SK-N-SH (cell line): ENCODE data around the gene STRIT1. TPM values are rescaled to one million over a fixed set of nuclear protein-coding genes. Genes with fewer than 3 reads are reported as not detected.

Experiments
- CTCF ChIA-PET: fragments of 300-600, 350-600 bp; formaldehyde crosslinking; extraction: SDS; loops from one replicate; lab custom pipeline; 2021; lab: Yijun Ruan, JAX
- POLR2A ChIA-PET: fragments of 350-600 bp; sonication (Branson Sonifier 250); formaldehyde crosslinking; extraction: SDS; loops from one replicate; lab custom pipeline; 2020; ENCODE audit warnings: antibody characterized with exemption, inconsistent platforms; lab: Yijun Ruan, JAX
- DNase-seq: peaks from one replicate; pipeline ENCODE4 v3.0.0; 2012
- H2AFZ ChIP-seq: fragments of 200-600 bp; sonication (generic); 2 replicates; pipeline ENCODE4 v1.8.1; 2016; ENCODE audit warnings: antibody characterized with exemption, mild to moderate bottlenecking, low read depth
- H3F3A ChIP-seq: fragments of 200-600 bp; sonication (generic); replicated peaks from 2 replicates; pipeline ENCODE3; 2016; ENCODE audit warnings: antibody characterized with exemption, mild to moderate bottlenecking; ENCODE audit not compliant: insufficient read depth
- H3K27ac ChIP-seq, 2 experiments: fragments of 200-500 bp in 1 of 2; fragments of 200-600 bp in 1 of 2; sonication (Bioruptor generic) in 1 of 2; sonication (generic), shearing (Covaris generic) in 1 of 2; 2 replicates each; pipeline versions ENCODE4 v1.5.1 to v1.6.1; 2014 to 2016; ENCODE audit warnings: low read depth in 2 of 2, inconsistent platforms in 1 of 2, low read length in 1 of 2, mild to moderate bottlenecking in 1 of 2, mixed read lengths in 1 of 2
- H3K27me3 ChIP-seq: fragments of 200-600 bp; sonication (generic), shearing (Covaris generic); 2 replicates; pipeline ENCODE4 v1.6.1; 2016; ENCODE audit warnings: mixed run types; ENCODE audit not compliant: insufficient read depth
- H3K36me3 ChIP-seq, 2 experiments: fragments of 200-500 bp in 1 of 2; fragments of 200-600 bp in 1 of 2; sonication (Bioruptor generic) in 1 of 2; sonication (generic) in 1 of 2; replicated peaks in 1 of 2; 2 replicates each; pipeline versions ENCODE3 to v1.5.1; 2014 to 2016; ENCODE audit warnings: low read length in 1 of 2, mild to moderate bottlenecking in 1 of 2; ENCODE audit not compliant: insufficient read depth in 2 of 2, control insufficient read depth in 1 of 2
- H3K4me1 ChIP-seq, 2 experiments: fragments of 200-500 bp in 1 of 2; fragments of 200-600 bp in 1 of 2; sonication (Bioruptor generic) in 1 of 2; sonication (generic), shearing (Covaris generic) in 1 of 2; 2 replicates each; pipeline versions ENCODE4 v1.5.1 to v1.6.1; 2014 to 2016; ENCODE audit warnings: low read depth in 1 of 2, low read length in 1 of 2, mixed run types in 1 of 2; ENCODE audit not compliant: insufficient read depth in 2 of 2, control insufficient read depth in 1 of 2
- H3K4me2 ChIP-seq: fragments of 200-600 bp; sonication (generic), shearing (Covaris generic); 2 replicates; pipeline ENCODE4 v1.6.1; 2017; ENCODE audit warnings: mixed run types
- H3K4me3 ChIP-seq, 2 experiments: fragments of 200-500 bp in 1 of 2; fragments of 200-600 bp in 1 of 2; sonication (Bioruptor generic) in 1 of 2; sonication (generic), shearing (Covaris generic) in 1 of 2; 2 replicates each; pipeline versions ENCODE4 v1.5.1 to v1.8.1; 2014 to 2016; ENCODE audit warnings: low read depth in 2 of 2, inconsistent platforms in 1 of 2, low read length in 1 of 2, mild to moderate bottlenecking in 1 of 2, mixed read lengths in 1 of 2, moderate library complexity in 1 of 2
- H3K79me2 ChIP-seq: fragments of 200-600 bp; sonication (generic); 2 replicates; pipeline ENCODE4 v1.8.1; 2017; ENCODE audit warnings: mild to moderate bottlenecking; ENCODE audit not compliant: insufficient read depth
- H3K9ac ChIP-seq: fragments of 200-600 bp; sonication (generic); 2 replicates; pipeline ENCODE4 v1.6.1; 2017; ENCODE audit warnings: mixed run types
- H3K9me2 ChIP-seq: fragments of 200-600 bp; sonication (generic); 2 replicates; pipeline ENCODE4 v1.6.1; 2017; ENCODE audit warnings: mixed run types
- H3K9me3 ChIP-seq: fragments of 200-600 bp; sonication (generic); 2 replicates; pipeline ENCODE4 v1.6.1; 2017; ENCODE audit warnings: mixed run types, mild to moderate bottlenecking, moderate library complexity
- H4K20me1 ChIP-seq: fragments of 200-600 bp; sonication (generic); 2 replicates; pipeline ENCODE4 v1.6.1; 2017; ENCODE audit warnings: mild to moderate bottlenecking, mixed run types; ENCODE audit not compliant: insufficient read depth
- ELF1 ChIP-seq: IDR thresholded peaks from 2 replicates; pipeline ENCODE4 v1.4.0; 2012
- EP300 ChIP-seq, 2 experiments: IDR thresholded peaks; 2 replicates each; pipeline versions ENCODE4 v1.4.0 to v1.6.1; 2012; ENCODE audit warnings: borderline replicate concordance in 1 of 2, low read depth in 1 of 2, low read length in 1 of 2
- EZH2phosphoT487 ChIP-seq: fragments of 200-600 bp; sonication (generic); IDR thresholded peaks from 2 replicates; pipeline ENCODE4 v1.6.1; 2017; ENCODE audit warnings: low read depth, mixed run types, mild to moderate bottlenecking, antibody characterized with exemption, moderate library complexity, borderline replicate concordance
- FOSL2 ChIP-seq: IDR thresholded peaks from 2 replicates; pipeline ENCODE4 v1.4.0; 2012; ENCODE audit warnings: low read depth, mild to moderate bottlenecking, moderate library complexity, borderline replicate concordance
- FOXM1 ChIP-seq: IDR thresholded peaks from 2 replicates; pipeline ENCODE4 v1.4.0; 2012; ENCODE audit warnings: low read depth, mild to moderate bottlenecking
- GATA2 ChIP-seq: sonication (generic); formaldehyde crosslinking; IDR thresholded peaks from 2 replicates; pipeline ENCODE4 v1.5.0; 2020; ENCODE audit warnings: mild to moderate bottlenecking, missing genetic modification reagents
- MEF2A ChIP-seq: IDR thresholded peaks from 2 replicates; pipeline ENCODE4 v1.4.0; 2012; ENCODE audit warnings: low read depth, borderline replicate concordance
- NRF1 ChIP-seq: IDR thresholded peaks from 2 replicates; pipeline ENCODE4 v1.6.1; 2012; ENCODE audit warnings: low read depth, mild to moderate bottlenecking, low read length
- RAD21 ChIP-seq: IDR thresholded peaks from 2 replicates; pipeline ENCODE4 v1.6.1; 2012; ENCODE audit warnings: mild to moderate bottlenecking, low read length
- RCOR1 ChIP-seq: fragments of 150-350 bp; IDR thresholded peaks from 2 replicates; pipeline ENCODE4 v1.6.1; 2017; ENCODE audit warnings: antibody characterized with exemption, low read length
- REST ChIP-seq: IDR thresholded peaks from 2 replicates; pipeline ENCODE4 v1.6.1; 2012; ENCODE audit warnings: mild to moderate bottlenecking, low read depth, low read length, moderate library complexity
- RFX5 ChIP-seq: IDR thresholded peaks from 2 replicates; pipeline ENCODE4 v1.6.1; 2012; ENCODE audit warnings: mild to moderate bottlenecking, improper control_type of control experiment, low read length
- TAF1 ChIP-seq: IDR thresholded peaks from 2 replicates; pipeline ENCODE4 v1.6.1; 2012; ENCODE audit warnings: low read depth, mild to moderate bottlenecking, low read length, moderate library complexity, borderline replicate concordance
- USF1 ChIP-seq: IDR thresholded peaks from 2 replicates; pipeline ENCODE4 v1.4.0; 2012; ENCODE audit warnings: low read depth, borderline replicate concordance
- WGBS: methylation state at CpG from one replicate; pipeline ENCODE4 v1.1.6; 2017; ENCODE audit warnings: low lambda C conversion rate; 5-methylcytosine and 5-hydroxymethylcytosine counted together
- polyA plus RNA-seq, 3 experiments: library from polyadenylated mRNA; depleted of rRNA; stranded (reverse); fragments of >200 nt; gene quantifications; 2 replicates each; pipeline ENCODE4 v1.2.3, GENCODE V29; 2012
- TF ChIP-seq, protein P1 (sequence below): fragments of 150-350 bp; IDR thresholded peaks from 2 replicates; pipeline ENCODE4 v1.6.1; 2017; ENCODE audit warnings: antibody characterized with exemption, low read length, low read depth, borderline replicate concordance

STRIT1 gene
- polyA plus RNA-seq (2012; rRNA removed), result not detected in 2 replicates
- polyA plus RNA-seq (2012; cell fraction: cytosol; rRNA removed), result not detected in 2 replicates
- not detected in 2 replicates for polyA plus RNA-seq (2012; cell fraction: nucleus; rRNA removed)

GRCh38 chr3:155293516-155293915 lies at the start of gene STRIT1:
Gene STRIT1 (minus strand): TSS chr3:155293683.
- Histone ChIP-seq H4K20me1 (no peaks in the 10 kb centered on the region), H2AFZ (no peak within 1 kb of the TSS), H3K36me3 (peaks cover 0 to 3% of the 10 kb centered on the region in 2 experiments), H3K4me3 (no peak within 1 kb of the TSS), H3K4me2 (no peak within 1 kb of the TSS), H3K4me1 (no peaks in the 10 kb centered on the region), H3K27ac (no peak within 1 kb of the TSS), H3F3A (no peaks in the 10 kb centered on the region), H3K9me3 (peaks cover 17% of the 10 kb centered on the region), H3K9ac (no peak within 1 kb of the TSS), H3K9me2 (no peaks in the 10 kb centered on the region), H3K79me2 (no peaks in the 10 kb centered on the region), H3K27me3 (no peaks in the 10 kb centered on the region)
- 59% methylated on average over 6 of the region's 6 CpGs for WGBS
- no peak for DNase-seq
- CTCF ChIA-PET, result interaction anchor here (1.3 kb wide), 1 partner anchor 13 kb away, joined by 3 read pairs; no protein-coding TSS in a partner anchor
- TF ChIP-seq FOSL2, result no peak
- TF ChIP-seq REST, result no peak
- TF ChIP-seq FOXM1, result no peak
- TF ChIP-seq TAF1, result no peak
- TF ChIP-seq EP300 (IDR thresholded peaks at IDR 0.05; ENCODE audit: borderline replicate concordance in 1 of 2, low read depth in 1 of 2, low read length in 1 of 2), result no peak
- no peak for TF ChIP-seq RFX5
- TF ChIP-seq MEF2A, result no peak
- TF ChIP-seq NRF1, result no peak
- TF ChIP-seq ELF1, result no peak
- TF ChIP-seq RAD21, result no peak
- TF ChIP-seq GATA2 (CRISPR knock-in tag), result no peak
- TF ChIP-seq RCOR1, result no peak
- TF ChIP-seq EZH2phosphoT487, result no peak
- TF ChIP-seq USF1, result no peak
- TF ChIP-seq, protein P1, sequence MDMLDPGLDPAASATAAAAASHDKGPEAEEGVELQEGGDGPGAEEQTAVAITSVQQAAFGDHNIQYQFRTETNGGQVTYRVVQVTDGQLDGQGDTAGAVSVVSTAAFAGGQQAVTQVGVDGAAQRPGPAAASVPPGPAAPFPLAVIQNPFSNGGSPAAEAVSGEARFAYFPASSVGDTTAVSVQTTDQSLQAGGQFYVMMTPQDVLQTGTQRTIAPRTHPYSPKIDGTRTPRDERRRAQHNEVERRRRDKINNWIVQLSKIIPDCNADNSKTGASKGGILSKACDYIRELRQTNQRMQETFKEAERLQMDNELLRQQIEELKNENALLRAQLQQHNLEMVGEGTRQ, result no peak
- POLR2A ChIA-PET, result no interaction called here
